OCI-M2 (cell line): ENCODE measurements around the gene ATP2B2.

ENCODE experiments used
- DNase-seq: peaks from one replicate; lab custom pipeline; 2025; ENCODE audit not compliant: unreplicated experiment; lab: John Stamatoyannopoulos, UW

The ATP2B2 gene

GRCh38 chr3:10453431-10454163 lies 51.8 kb downstream of the ATP2B2 start:
- DNase-seq = no peak

DNA sequence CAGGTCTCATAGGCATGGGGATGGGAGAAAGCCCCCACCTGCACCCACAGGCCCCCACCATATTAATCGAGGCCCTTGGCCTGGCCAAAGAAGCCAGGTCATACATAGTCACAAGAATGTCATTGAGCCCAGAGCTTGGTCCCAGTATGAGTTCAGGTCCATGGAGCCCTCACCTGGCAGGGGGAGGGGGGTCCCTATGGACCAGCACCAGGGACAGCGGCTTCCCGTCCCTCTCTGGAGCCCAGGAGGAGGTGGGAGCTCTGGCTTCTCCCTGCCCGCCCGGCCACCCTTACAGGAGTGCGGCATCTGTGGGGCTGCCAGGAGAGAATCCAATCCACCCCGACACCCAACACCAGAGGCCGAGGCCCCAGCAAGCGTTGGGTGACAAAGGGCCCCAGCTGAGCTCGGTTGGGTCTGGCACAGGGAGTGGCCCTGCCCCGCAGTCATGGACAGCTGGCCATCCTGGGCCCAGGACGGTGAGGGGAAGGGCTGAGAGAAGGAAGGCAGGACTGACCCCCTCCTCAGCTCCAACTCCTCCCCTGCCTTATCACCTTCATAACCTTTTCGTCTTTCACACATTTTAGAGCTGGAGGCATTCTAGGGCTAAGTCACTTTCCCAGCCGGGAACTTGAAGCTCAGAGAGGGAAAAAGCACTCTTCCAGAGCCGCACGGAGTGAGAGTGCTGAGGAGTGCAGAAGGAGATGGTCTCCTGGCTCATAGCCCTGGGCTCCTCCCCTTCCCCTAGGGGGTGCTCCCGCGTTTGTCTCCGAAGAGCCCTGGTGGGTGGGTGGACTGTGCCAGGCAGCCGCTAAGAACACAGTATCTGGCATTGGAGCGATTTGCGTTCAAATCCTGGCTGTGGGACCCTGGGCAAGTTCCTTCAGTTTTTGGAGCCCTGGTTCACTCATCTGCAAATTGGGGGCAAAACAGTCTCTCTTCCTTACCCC lies 54.6 kb downstream of the ATP2B2 start:
- no peak for DNase-seq

DNA sequence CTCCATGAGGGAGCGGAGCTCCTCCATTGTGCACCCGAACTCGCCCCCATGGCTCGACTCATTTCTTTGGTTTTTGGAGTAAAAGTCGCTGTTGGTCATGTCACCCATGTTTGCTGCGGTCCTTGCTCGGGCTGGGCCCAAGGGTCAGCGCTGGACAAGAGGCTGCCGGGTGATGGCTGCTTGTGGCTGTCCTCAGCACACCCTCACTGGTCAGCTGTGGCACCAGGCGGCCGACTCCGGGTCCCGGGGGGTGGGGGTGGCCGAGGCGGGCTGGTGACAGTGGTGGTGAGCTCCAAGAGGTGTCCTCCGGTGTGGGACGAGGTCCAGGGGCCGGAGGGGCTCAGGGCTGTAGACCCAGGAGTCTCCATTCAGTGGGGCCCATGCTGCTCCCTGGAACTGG lies 56.0 kb downstream of the ATP2B2 start:
- no peak for DNase-seq

- no peak for DNase-seq
These were observed 56.8 kb downstream of the ATP2B2 start for GRCh38 chr3:10448544-10448943.

GRCh38 chr3:10447527-10448260 lies 57.7 kb downstream of the ATP2B2 start:
- DNase-seq = no peak

- DNase-seq = no peak
These were observed 58.3 kb downstream of the ATP2B2 start for GRCh38 chr3:10447110-10447509.

GRCh38 chr3:10445561-10446175 lies 59.7 kb downstream of the ATP2B2 start:
- DNase-seq = no peak

GRCh38 chr3:10444511-10444910 lies 60.9 kb downstream of the ATP2B2 start:
- no peak for DNase-seq

- DNase-seq = no peak
These were observed 61.3 kb downstream of the ATP2B2 start for GRCh38 chr3:10444110-10444429.

DNA sequence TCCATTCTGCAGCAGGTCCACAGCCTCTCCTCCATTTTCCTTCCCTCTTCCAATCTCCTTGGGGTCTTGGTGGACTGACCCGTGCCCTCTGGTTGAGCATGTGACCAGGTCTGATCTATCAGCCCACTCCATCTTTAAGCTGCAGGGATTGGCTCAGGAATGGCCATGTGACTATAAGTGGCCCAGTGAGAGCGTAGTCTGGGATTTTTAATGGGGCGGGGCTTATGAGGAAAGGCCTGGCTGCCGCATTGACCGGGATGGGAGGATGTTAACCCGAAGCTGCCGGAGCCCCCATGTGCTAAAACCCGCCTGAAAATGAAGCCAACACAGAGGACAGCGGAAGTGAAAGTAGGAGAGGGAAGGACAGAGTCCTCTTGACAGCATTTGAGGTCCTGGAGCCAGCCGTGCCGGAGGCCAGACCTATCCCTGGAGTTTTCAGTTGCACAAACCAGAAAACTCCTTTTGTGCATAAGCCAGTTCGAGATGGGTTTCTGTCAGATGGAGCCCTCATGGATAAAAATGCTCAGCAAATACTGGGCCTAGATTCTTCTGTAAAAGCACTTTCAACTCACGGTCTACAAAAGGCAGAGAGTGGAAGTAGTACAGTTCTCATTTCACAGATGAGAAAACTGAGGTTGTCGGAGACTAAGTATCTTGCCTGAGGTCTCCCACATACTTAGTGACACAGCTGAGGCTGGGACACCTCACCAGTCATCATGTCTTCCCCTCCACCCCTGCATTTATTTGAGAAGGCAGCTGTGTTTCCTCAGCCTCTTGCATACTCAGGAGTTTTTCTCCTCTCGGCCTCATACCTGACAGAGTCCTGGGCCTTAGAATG lies 61.9 kb downstream of the ATP2B2 start:
- no peak for DNase-seq

DNA sequence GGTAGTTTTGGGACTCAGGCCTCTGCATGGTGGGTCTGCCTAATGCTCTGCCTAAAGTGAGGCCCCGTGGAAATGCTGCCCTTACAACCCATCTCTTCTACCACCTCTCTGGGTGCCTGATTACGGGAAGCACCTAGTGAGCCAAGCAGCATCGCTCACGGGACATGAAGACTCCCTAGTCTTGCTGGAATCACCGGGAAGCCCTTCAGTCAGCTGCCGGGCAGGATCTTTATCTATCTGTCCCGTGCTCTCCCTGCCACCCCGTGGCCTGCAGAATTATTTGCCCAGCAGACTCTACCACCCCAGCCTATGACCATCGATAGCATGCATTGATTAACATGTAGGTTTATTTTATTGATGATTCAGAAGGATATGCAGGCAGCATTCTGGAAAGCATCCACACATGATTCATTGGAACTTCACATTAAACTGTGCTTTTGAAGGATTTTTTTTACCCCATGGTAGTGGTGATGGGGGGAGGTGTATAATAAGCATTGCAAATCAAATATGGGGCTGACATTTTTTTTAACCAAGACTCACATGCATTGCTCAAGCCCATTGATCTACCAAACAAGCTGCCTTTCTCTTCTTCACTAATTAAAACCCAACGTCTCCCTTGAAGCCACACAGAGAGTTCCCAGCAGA lies 63.1 kb downstream of the ATP2B2 start:
- no peak for DNase-seq

DNA sequence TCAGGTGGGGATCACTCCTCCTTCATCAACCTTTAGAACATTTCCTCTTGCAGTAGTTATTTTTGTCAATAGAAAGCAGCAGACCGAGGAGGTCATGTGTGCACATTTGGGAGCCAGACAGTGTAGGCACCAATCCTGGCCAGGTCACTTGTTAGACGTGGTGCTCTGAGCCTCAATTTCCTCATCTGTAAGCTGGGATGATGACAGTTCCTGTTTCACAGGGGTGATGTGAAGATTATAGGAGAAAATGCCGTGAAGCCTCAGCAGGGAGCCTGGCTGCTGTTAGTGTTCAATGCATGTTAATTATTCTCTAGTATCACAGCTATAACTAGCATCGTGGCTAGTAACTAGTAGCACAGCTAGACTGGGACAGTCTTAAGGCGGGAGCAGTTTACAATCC lies 64.7 kb downstream of the ATP2B2 start:
- no peak for DNase-seq

- no peak for DNase-seq
These were observed 66.3 kb downstream of the ATP2B2 start for GRCh38 chr3:10438902-10439610.

GRCh38 chr3:10437995-10438901 lies 67.1 kb downstream of the ATP2B2 start:
- no peak for DNase-seq

DNA sequence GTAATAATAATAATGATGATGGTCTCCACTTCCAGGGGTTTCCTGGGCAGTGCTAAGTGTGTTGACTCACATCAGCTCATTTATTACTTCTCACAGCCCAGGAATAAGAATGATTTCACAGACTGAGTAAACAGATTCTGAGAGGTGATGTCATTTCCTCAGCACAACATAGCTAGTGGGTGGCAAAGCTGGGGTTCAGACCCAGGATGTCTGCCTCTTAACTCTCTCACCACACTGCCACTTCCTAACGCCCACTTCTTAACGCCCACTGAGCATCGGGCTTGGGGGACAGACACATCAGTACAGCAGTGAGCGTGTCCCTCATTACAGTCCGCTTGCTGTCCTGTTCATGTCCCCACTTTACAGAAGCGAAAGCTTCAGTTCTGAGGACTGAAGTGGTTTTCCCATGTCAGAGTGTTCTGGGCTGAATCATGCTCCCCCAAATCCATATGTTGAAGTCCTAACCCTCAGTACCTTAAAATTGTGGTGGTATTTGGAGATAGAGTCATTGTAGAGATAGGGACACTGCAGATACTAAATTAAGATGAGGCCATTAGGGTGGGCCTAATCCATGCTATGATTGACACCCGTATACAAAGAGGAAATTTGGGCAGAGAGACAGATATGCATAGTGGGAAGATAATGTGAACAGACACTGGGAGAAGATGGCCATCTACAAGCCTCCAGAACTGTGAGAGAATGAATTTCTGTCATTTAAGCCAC lies 68.0 kb downstream of the ATP2B2 start:
- no peak for DNase-seq

DNA sequence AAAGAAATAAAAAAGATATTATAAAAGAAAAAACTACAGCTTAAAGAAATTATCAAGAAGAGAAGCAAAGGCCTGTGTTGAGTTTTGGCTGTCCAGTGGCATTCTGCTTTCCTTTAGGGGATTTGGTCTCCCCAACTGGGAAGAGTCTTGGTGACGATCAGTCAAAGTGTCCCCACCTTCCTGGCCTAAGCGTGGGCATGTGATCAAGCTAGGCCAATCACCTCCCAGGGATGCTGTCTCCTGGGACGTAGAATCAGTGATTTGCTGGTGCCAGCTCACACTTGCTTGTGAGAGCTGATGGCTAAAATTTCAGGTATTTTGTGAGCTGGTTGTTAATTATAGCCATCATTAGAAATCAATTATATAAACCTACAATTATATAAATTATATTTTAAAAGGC lies 69.5 kb downstream of the ATP2B2 start:
- no peak for DNase-seq

DNA sequence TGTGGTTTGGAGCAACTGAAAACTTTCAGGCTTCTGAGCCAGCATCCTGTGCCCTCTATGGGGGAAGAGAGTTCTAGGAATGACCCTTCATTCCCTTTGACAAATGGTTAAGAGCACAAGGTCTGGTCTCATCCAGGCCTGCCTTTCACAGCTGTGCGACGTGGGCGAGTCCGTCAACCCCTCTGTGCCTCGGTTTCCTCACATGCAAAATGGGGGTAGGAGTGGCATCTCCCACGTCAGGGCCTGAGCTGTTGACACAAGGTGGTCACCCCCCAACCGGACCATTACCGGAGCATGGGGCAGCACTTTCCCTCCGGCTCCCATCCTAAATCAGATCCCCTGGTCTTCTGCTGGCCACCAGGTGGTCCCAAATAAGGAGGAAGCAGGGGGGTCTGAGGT lies 70.4 kb downstream of the ATP2B2 start:
- DNase-seq = no peak
